ENCODE data around the gene DISC1.

DNA sequence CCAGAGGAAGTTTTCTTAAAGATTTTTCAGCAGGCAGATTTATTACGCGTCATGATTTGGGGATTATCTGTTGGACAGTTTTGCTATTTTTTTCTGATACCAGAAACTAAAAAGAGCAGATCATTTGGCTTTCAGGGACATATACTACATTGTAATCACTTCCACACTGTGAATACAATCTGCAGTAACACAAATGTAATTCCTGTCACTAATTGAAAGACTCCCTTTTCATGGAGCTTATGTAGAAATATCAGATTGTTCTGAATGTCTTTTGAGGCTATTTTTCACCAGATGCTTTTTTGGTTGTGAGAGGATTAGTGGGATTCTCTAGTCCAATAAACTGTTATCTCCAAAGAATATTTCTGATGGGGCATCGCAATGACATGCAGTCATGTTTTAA is 464.2 kb downstream of the DISC1 start:
- no peak for TF ChIP-seq STAG1 (CRISPR knock-in tag; IDR thresholded peaks at IDR 0.05)
- no peak for TF ChIP-seq ZNF629 (CRISPR knock-in tag; conservative IDR thresholded peaks at IDR 0.05)
- no peak for TF ChIP-seq POLR2A (IDR thresholded peaks at IDR 0.05; ENCODE audit: insufficient read depth in 1 of 2, low read depth in 2 of 2, low read length in 2 of 2)
- TF ChIP-seq YY1 (IDR thresholded peaks at IDR 0.05; ENCODE audit: insufficient read depth, insufficient replicate concordance, low read depth, low read length): no peak
